NCI-H146 treated with DMSO at 0.1 percent for 48 hours (cell line): ENCODE measurements around the gene DEAF1.

Experiments
- DNase-seq: peaks from one replicate; lab custom pipeline; 2025; ENCODE audit not compliant: unreplicated experiment; lab: John Stamatoyannopoulos, UW

DEAF1 gene

DNA sequence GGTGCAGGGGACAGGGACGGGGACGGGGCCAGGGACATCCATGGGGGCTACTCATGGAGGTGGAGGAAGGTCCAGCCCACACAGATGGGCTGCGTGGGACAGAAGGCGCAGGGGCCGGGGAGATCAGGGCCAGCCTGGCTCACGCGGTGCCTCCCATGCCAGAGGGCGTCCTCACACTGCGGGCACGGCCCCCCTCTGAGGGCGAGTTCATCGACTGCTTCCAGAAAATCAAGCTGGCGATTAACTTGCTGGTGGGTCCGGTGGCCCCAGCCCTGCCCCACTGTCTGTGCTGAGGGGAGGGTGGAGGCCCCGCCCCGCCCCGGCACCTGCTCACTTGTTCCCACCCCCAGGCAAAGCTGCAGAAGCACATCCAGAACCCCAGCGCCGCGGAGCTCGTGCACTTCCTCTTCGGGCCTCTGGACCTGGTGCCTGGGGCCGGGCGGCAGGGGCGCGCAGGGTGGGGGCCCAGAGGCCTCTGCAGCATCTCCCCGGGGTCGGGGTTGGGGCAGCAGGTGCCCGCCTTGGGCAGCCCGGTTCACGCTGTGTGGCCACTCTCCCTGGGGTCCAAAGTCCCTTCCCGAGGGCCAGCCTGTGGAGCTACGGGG is 26.8 kb upstream of the DEAF1 start:
- peak; percentile 68 for DNase-seq

- peak; percentile 68 for DNase-seq
These were observed 26.3 kb upstream of the DEAF1 start for GRCh38 chr11:721247-721740.

GRCh38 chr11:720642-721246 is 25.7 kb upstream of the DEAF1 start:
- no peak for DNase-seq

GRCh38 chr11:720017-720641 is 25.1 kb upstream of the DEAF1 start:
- no peak for DNase-seq

- no peak for DNase-seq
These were observed 24.4 kb upstream of the DEAF1 start for GRCh38 chr11:719214-720016.

DNA sequence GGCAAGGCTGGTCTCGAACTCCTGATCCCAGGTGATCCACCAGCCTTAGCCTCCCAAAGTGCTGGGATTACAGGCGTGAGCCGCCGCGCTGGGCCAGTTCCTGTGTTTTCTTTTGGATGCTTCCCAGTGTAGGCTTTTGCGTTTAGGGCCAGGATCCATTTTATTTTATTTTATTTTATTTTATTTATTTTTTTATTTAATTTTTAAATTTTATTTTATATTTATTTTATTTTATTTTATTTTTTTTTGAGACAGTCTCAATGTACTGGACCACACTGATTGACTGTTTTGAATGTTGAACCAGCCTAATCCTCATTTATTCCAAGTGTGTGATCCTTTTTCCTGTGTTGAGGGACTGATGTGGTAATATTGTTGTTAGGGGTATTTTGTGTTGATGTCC is 19.4 kb upstream of the DEAF1 start:
- no peak for DNase-seq

DNA sequence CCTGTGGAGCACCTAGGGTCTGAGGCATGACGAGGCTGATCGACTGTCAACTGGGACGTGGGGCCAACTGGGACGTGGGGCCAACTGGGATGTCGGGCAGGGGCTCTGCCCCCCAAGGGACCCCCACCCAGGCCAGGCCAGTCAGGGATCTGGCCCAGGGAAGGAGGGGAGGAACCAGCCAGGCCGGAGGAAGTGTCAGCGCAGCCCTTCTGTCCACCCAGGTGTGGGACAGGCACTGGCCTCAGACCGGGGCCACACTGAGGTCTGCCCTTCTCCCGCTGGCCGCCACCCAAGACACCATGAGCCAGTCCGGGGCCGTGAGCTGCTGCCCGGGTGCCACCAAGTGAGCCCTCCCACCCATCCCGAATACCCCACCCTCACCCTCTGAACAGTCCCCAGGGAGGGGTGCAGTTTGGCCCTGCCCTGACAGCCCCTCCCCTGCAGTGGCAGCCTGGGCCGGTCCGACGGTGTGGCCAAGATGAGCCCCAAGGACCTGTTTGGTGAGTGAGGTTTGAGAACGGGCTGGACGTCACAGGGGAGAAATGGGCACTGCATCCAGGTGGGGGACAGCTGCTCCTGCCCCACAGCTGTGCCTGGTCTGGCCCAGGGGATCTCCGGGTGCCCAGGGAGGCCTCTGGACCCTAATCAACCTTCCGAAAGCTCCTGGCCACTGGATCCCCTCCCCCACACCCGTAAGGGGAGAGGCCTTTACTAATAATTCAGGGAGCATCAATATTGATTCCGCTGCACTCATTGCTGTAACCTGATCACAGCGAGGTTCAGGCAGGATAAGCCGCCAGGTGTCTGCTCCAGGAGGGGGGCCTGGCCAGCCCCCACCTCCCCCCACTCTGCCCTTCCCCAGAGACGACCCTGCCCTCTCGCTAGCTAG is 14.3 kb upstream of the DEAF1 start:
- no peak for DNase-seq

- no peak for DNase-seq
These were observed 13.5 kb upstream of the DEAF1 start for GRCh38 chr11:708511-708910.

GRCh38 chr11:707817-708420 is 12.9 kb upstream of the DEAF1 start:
- DNase-seq: no peak

- no peak for DNase-seq
These were observed 12.2 kb upstream of the DEAF1 start for GRCh38 chr11:706957-707816.

- no peak for DNase-seq
These were observed 11.5 kb upstream of the DEAF1 start for GRCh38 chr11:706439-706956.

- DNase-seq: no peak
These were observed 10.8 kb upstream of the DEAF1 start, which contains the start of gene EPS8L2 for GRCh38 chr11:705646-706438. EPS8L2 (plus strand) TSS chr11:706231; CDS start chr11:709408, 3,177 bp downstream.

GRCh38 chr11:704781-705645 is 10.0 kb upstream of the DEAF1 start:
- no peak for DNase-seq

- no peak for DNase-seq
These were observed 9.2 kb upstream of the DEAF1 start for GRCh38 chr11:704228-704674.

DNA sequence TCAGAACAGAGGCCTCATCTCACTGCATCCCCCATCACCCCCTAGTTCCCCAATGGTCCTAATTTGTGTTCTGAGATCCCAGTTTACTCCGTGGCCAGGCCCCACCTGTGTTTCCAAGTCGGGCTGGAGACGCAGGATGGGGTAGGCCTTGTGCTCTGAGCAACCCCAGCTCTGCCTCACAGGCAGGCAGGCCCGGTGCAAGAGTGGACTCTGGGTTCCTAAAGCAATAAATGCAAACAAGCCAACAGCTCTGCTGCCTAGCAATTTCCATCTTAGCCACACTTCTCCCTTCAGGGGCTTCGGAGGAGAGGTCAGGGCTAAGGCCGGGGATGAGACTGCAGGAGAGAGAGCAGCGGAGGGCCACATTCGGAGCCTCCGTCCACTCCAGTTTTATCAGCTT is 8.5 kb upstream of the DEAF1 start:
- no peak for DNase-seq

- DNase-seq: no peak
These were observed 7.7 kb upstream of the DEAF1 start for GRCh38 chr11:702462-703461.
